Endothelial cell (in vitro differentiated cells): Measurements from ENCODE around the gene TANGO2. TPM values are rescaled to one million over a fixed set of nuclear protein-coding genes. Genes with fewer than 3 reads are reported as not detected.
A peak's percentile ranks its signal among the peaks of the same experiment; 100 is the strongest.

Experiments
- DNase-seq: peaks from one replicate; pipeline ENCODE4 v3.0.0; 2021; ENCODE audit warnings: low spot score
- H3K27ac Mint-ChIP-seq: one replicate; pipeline ENCODE4 v1.8.0; 2021; ENCODE audit warnings: mixed read lengths, inconsistent platforms; ENCODE audit not compliant: unreplicated experiment
- H3K27me3 Mint-ChIP-seq: one replicate; pipeline ENCODE4 v1.8.0; 2021; ENCODE audit warnings: mild to moderate bottlenecking, moderate library complexity, mixed read lengths, inconsistent platforms; ENCODE audit not compliant: unreplicated experiment
- H3K36me3 Mint-ChIP-seq: one replicate; pipeline ENCODE4 v1.8.0; 2021; ENCODE audit warnings: mild to moderate bottlenecking, low read depth, mixed read lengths, inconsistent platforms; ENCODE audit not compliant: unreplicated experiment
- H3K4me1 Mint-ChIP-seq: one replicate; pipeline ENCODE4 v1.8.0; 2021; ENCODE audit warnings: mild to moderate bottlenecking, mixed read lengths, inconsistent platforms; ENCODE audit not compliant: unreplicated experiment
- H3K4me3 Mint-ChIP-seq: one replicate; pipeline ENCODE4 v1.8.0; 2021; ENCODE audit warnings: mild to moderate bottlenecking, mixed read lengths, inconsistent platforms; ENCODE audit not compliant: unreplicated experiment
- H3K9me3 Mint-ChIP-seq: one replicate; pipeline ENCODE4 v1.8.0; 2021; ENCODE audit warnings: mixed read lengths, inconsistent platforms; ENCODE audit not compliant: unreplicated experiment
- total RNA-seq: library from RNA; stranded (reverse); fragmentation: NEBNext Ultra II Directional; extraction: Animal tissue kit (Norgen Biotek cat#: 25700); gene quantifications from one replicate; pipeline ENCODE4 v1.2.1, GENCODE V29; 2021; ENCODE audit not compliant: unreplicated experiment
- TF ChIP-seq, protein P1 (sequence below): fragments of 200-600 bp; sonication (generic); IDR thresholded peaks from one replicate; pipeline ENCODE4 v1.5.0; 2021; ENCODE audit warnings: antibody characterized with exemption; ENCODE audit not compliant: unreplicated experiment

Gene TANGO2
- total RNA-seq, 1 donor from 2014 or later, result 15.3 TPM

DNA sequence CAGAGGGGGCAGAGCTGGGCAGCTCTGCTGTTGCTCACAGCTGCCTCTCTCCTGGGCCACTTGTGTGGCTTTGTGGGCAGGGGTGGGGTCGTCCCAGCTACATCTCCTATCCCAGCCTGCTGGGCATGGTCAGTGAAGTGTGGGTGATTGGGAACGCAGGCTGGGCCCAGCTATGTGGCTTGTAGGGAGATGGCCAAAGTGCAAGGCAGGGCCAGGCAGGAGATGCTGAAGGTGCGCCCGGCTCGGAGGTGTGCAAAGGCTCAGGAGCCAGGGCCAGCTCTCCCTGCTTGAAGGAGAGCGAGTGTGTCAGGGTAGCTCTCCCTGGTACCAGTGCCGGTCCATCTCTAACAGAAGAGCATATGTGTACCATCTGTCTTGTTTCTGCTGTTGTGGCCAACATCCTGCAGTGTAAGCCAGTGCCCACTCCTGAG is 86.6 kb downstream of the TANGO2 start:
- peaks cover 26% of the 10 kb centered on the region for H3K36me3 Mint-ChIP-seq
- no peak overlapping the region for H3K27ac Mint-ChIP-seq
- H3K4me3 Mint-ChIP-seq, result no peak overlapping the region

DNA sequence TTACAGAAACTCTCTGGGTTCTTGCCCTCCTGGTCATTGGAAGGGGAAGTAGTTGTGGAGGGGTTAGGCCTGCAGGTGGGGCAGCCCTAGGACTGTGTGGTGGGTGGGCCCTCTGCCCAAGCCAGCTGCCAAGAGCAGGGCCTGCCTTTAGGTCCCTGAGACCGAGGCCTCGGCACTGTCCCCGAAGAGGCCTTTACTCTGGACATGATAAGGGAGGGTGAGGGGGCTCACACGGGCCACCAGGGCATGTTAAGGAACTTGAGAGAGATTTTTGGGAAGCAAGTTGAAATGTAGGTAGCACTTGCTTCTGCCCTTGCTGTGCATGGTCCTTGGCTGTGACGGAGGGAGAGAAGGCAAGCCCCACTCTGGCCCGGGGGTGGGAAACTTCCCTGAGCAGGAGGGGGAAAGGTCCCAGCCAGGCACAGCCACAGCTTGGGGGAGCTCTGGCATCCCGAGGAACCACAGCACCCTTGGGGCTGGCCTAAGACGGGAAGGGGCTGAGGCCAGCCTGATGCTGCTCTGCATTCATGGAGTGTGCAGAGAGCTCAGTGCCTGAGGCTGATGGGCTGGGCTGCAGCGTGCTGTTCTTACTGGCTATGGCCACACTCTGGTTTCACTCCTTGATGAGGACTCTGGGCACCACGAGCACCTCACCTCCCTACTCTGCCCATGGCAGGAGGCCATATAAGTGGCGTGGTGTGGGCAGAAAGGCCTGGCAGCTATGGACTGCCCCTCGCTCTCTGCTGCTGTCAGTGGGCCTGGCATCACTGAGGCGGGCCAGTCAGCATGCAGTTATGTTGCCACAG is 87.2 kb downstream of the TANGO2 start:
- no peak overlapping the region for H3K27ac Mint-ChIP-seq

More for the DNA sequence above, 86.6 kb downstream of the TANGO2 start:
- H3K4me1 Mint-ChIP-seq, result no peaks in the 10 kb centered on the region
- peaks cover 19% of the 10 kb centered on the region for H3K27me3 Mint-ChIP-seq
- no peaks in the 10 kb centered on the region for H3K9me3 Mint-ChIP-seq
- no peak for DNase-seq
- TF ChIP-seq, protein P1, sequence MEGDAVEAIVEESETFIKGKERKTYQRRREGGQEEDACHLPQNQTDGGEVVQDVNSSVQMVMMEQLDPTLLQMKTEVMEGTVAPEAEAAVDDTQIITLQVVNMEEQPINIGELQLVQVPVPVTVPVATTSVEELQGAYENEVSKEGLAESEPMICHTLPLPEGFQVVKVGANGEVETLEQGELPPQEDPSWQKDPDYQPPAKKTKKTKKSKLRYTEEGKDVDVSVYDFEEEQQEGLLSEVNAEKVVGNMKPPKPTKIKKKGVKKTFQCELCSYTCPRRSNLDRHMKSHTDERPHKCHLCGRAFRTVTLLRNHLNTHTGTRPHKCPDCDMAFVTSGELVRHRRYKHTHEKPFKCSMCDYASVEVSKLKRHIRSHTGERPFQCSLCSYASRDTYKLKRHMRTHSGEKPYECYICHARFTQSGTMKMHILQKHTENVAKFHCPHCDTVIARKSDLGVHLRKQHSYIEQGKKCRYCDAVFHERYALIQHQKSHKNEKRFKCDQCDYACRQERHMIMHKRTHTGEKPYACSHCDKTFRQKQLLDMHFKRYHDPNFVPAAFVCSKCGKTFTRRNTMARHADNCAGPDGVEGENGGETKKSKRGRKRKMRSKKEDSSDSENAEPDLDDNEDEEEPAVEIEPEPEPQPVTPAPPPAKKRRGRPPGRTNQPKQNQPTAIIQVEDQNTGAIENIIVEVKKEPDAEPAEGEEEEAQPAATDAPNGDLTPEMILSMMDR, result no peak

DNA sequence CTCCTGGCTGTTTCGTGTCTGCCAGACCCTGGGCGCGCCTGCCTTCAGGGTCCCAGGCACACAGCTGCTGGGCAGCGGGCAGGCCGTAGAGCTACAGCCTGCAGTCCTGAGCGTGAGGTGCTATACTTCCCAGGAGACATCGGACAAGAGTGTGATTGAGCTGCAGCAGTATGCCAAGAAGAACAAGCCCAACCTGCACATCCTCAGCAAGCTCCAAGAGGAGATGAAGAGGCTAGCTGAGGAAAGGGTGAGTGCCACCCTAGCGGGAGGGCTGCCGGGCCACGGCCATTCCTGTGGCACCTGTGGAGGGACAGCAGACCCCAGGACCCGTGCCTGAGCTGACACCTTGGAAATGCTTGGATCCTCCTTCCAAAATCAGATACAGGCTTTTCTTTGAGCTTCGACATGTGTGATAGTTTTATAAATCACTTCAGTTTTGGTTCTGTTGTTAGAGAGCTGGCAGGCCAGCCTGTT is 87.9 kb downstream of the TANGO2 start:
- Mint-ChIP-seq H3K36me3 (peaks cover 15% of the 10 kb centered on the region), H3K4me3 (no peak overlapping the region), H3K4me1 (no peaks in the 10 kb centered on the region), H3K9me3 (no peaks in the 10 kb centered on the region), H3K27ac (no peak overlapping the region), H3K27me3 (peaks cover 17% of the 10 kb centered on the region)
- TF ChIP-seq, protein P1, result no peak
- no peak for DNase-seq

More for the DNA sequence above, 87.2 kb downstream of the TANGO2 start:
- Mint-ChIP-seq H3K36me3 (peaks cover 22% of the 10 kb centered on the region), H3K4me1 (no peaks in the 10 kb centered on the region), H3K9me3 (no peaks in the 10 kb centered on the region), H3K4me3 (no peak overlapping the region), H3K27me3 (peaks cover 17% of the 10 kb centered on the region)
- TF ChIP-seq, protein P1, result no peak
- DNase-seq, result no peak

DNA sequence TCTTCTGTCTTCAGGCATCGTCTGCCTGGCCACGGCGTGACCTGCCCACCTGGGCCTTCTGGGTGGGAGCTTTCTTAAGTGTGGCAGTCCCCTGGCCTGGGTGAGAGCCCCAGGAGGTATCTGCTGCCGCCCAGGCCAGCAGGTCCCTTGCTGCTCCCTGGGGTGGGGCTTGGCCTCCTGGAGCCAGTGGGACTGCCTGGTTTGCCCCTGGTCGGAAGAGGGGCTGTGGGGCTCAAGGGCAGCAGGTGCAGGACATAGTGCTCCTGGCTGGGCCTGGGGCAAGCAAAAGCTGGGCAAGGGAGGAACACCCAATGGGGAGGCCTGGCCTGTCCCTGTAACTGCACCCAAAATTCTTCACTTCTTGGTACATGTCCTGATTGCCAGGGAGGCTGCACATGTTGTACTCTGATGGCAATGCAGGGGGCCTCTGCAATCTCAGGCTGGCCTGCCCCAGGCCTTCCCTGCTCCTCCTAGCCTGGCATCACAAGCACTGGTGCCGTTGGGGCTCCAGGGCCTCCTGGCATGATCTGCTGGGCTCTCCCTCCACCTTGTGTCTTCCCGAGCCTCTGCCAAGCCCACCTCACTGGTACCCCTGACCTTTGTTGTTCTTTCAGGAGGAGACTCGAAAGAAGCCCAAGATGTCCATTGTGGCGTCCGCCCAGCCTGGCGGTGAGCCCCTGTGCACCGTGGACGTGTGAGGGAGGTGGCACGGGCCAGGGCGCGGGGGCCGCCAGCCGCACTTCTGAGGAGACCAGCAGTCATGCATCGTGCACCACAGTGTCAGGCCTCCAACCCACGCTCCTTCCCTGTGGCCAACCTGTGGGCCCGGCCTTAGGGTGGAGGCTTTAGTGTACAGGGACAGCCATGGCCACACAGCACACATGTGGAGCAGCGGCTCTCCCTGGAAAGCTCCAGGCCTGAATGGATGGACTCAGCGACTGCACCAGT is 88.8 kb downstream of the TANGO2 start:
- DNase-seq, result no peak
- peak overlapping the region; percentile 56 for H3K4me3 Mint-ChIP-seq
- TF ChIP-seq, protein P1, result no peak
- H3K27me3 Mint-ChIP-seq, result peaks cover 17% of the 10 kb centered on the region
- H3K36me3 Mint-ChIP-seq, result peaks cover 15% of the 10 kb centered on the region
- no peak overlapping the region for H3K27ac Mint-ChIP-seq
- no peaks in the 10 kb centered on the region for H3K9me3 Mint-ChIP-seq
- peaks cover 3% of the 10 kb centered on the region for H3K4me1 Mint-ChIP-seq
